ENCODE measurements around the gene DVL2. TPM values are rescaled to one million over a fixed set of nuclear protein-coding genes. Genes with fewer than 3 reads are reported as not detected.

Gene DVL2
- polyA plus RNA-seq, 1 donor from 2014 or later, result 41.1 TPM

DNA sequence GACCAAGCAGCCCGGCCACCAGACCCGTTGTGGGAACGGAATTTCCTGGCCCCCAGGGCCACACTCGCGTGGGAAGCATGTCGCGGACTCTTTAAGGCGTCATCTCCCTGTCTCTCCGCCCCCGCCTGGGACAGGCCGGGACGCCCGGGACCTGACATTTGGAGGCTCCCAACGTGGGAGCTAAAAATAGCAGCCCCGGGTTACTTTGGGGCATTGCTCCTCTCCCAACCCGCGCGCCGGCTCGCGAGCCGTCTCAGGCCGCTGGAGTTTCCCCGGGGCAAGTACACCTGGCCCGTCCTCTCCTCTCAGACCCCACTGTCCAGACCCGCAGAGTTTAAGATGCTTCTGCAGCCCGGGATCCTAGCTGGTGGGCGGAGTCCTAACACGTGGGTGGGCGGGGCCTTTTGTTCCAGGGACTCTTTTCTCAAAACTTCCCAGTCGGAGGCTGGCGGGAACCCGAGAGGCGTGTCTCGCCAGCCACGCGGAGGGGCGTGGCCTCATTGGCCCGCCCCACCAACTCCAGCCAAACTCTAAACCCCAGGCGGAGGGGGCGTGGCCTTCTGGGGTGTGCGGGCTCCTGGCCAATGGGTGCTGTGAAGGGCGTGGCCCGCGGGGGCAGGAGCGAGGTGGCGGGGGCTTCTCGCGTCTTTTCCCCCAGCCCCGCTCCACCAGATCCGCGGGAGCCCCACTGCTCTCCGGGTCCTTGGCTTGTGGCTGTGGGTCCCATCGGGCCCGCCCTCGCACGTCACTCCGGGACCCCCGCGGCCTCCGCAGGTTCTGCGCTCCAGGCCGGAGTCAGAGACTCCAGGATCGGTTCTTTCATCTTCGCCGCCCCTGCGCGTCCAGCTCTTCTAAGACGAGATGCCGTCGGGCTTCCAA is 47.0 kb upstream of the DVL2 start, which contains the start of gene SLC2A4:
Gene SLC2A4 (plus strand): TSS at position 645 of the 879 bp plus-strand sequence. CDS start 217 bp downstream, at position 862.
- peak within 1 kb of the TSS; percentile 84 for H3K4me2 ChIP-seq (ENCODE audit: low read length)
- peak within 1 kb of the TSS; percentile 60 for H3K4me3 ChIP-seq (ENCODE audit: low read length)
- H3K79me2 ChIP-seq (replicated peaks; ENCODE audit: insufficient read depth, low read length), result no peaks in the 10 kb centered on the region
- no peak within 1 kb of the TSS for H2AFZ ChIP-seq (ENCODE audit: low read depth, low read length)
- no peaks in the 10 kb centered on the region for H3K9me3 ChIP-seq (ENCODE audit: low read length)
- H3K36me3 ChIP-seq (ENCODE audit: insufficient read depth, low read length), result no peaks in the 10 kb centered on the region
- H3K9ac ChIP-seq (ENCODE audit: low read length), result no peak within 1 kb of the TSS
- no peak within 1 kb of the TSS for H3K27ac ChIP-seq (ENCODE audit: low read length)
- H3K27me3 ChIP-seq (ENCODE audit: insufficient read depth, low read depth, low read length), result peaks cover 31% of the 10 kb centered on the region
- TF ChIP-seq MXI1 (conservative IDR thresholded peaks at IDR 0.05; ENCODE audit: poor library complexity, severe bottlenecking), result peak; percentile 76
- TF ChIP-seq RAD21 (conservative IDR thresholded peaks at IDR 0.05), result no peak
- no peak for TF ChIP-seq EP300 (conservative IDR thresholded peaks at IDR 0.05; ENCODE audit: poor library complexity, severe bottlenecking)
- no peak for TF ChIP-seq EZH2 (IDR thresholded peaks at IDR 0.05; ENCODE audit: borderline replicate concordance, insufficient read depth, low read length, poor library complexity, severe bottlenecking)
- TF ChIP-seq POLR2AphosphoS5 (IDR thresholded peaks at IDR 0.05), result no peak
- TF ChIP-seq TAF1 (IDR thresholded peaks at IDR 0.05; ENCODE audit: low read depth), result no peak
- H4K20me1 ChIP-seq (ENCODE audit: insufficient read depth), result no peaks in the 10 kb centered on the region
- no peaks in the 10 kb centered on the region for H3K9me2 ChIP-seq (ENCODE audit: insufficient read depth, low read length)
- no peaks in the 10 kb centered on the region for H3F3A ChIP-seq (ENCODE audit: insufficient read depth, low read length, poor library complexity, severe bottlenecking)

- H3K4me2 ChIP-seq (ENCODE audit: low read length), result peak overlapping the region; percentile 84
- no peak overlapping the region for H2AFZ ChIP-seq (ENCODE audit: low read depth, low read length)
- no peaks in the 10 kb centered on the region for H3K36me3 ChIP-seq (ENCODE audit: insufficient read depth, low read length)
- H3K4me3 ChIP-seq (ENCODE audit: low read length), result peak overlapping the region; percentile 60
- no peaks in the 10 kb centered on the region for H3F3A ChIP-seq (ENCODE audit: insufficient read depth, low read length, poor library complexity, severe bottlenecking)
- H3K9me3 ChIP-seq (ENCODE audit: low read length), result no peaks in the 10 kb centered on the region
- H3K9me2 ChIP-seq (ENCODE audit: insufficient read depth, low read length), result no peaks in the 10 kb centered on the region
- H3K79me2 ChIP-seq (replicated peaks; ENCODE audit: insufficient read depth, low read length), result no peaks in the 10 kb centered on the region
- H3K9ac ChIP-seq (ENCODE audit: low read length), result no peak overlapping the region
- H3K27me3 ChIP-seq (ENCODE audit: insufficient read depth, low read depth, low read length), result peaks cover 31% of the 10 kb centered on the region
- no peak for TF ChIP-seq TAF1 (IDR thresholded peaks at IDR 0.05; ENCODE audit: low read depth)
- peak; percentile 96 for TF ChIP-seq RAD21 (conservative IDR thresholded peaks at IDR 0.05)
- TF ChIP-seq SMC3 (conservative IDR thresholded peaks at IDR 0.05; ENCODE audit: poor library complexity), result peak; percentile 96
- TF ChIP-seq CTCF (IDR thresholded peaks at IDR 0.05; ENCODE audit: poor library complexity, severe bottlenecking), result peak; percentile 98
- no peak for TF ChIP-seq POLR2AphosphoS5 (IDR thresholded peaks at IDR 0.05)
- TF ChIP-seq MXI1 (conservative IDR thresholded peaks at IDR 0.05; ENCODE audit: poor library complexity, severe bottlenecking), result peak; percentile 12
- no peak for TF ChIP-seq EZH2 (IDR thresholded peaks at IDR 0.05; ENCODE audit: borderline replicate concordance, insufficient read depth, low read length, poor library complexity, severe bottlenecking)
- no peaks in the 10 kb centered on the region for H4K20me1 ChIP-seq (ENCODE audit: insufficient read depth)
- H3K27ac ChIP-seq (ENCODE audit: low read length), result no peak overlapping the region
Observed at GRCh38 chr17:7280519-7281073, 46.3 kb upstream of the DVL2 start.

- TF ChIP-seq RAD21 (conservative IDR thresholded peaks at IDR 0.05) (no peak), CTCF (IDR thresholded peaks at IDR 0.05; ENCODE audit: poor library complexity, severe bottlenecking) (no peak), REST (IDR thresholded peaks at IDR 0.05; ENCODE audit: borderline replicate concordance) (no peak), MXI1 (conservative IDR thresholded peaks at IDR 0.05; ENCODE audit: poor library complexity, severe bottlenecking) (no peak), EZH2 (IDR thresholded peaks at IDR 0.05; ENCODE audit: borderline replicate concordance, insufficient read depth, low read length, poor library complexity, severe bottlenecking) (no peak), EP300 (conservative IDR thresholded peaks at IDR 0.05; ENCODE audit: poor library complexity, severe bottlenecking) (no peak), SMC3 (conservative IDR thresholded peaks at IDR 0.05; ENCODE audit: poor library complexity) (no peak), POLR2AphosphoS5 (IDR thresholded peaks at IDR 0.05) (no peak), TAF1 (IDR thresholded peaks at IDR 0.05; ENCODE audit: low read depth) (no peak)
- Histone ChIP-seq H2AFZ (ENCODE audit: low read depth, low read length) (no peak overlapping the region), H3K79me2 (replicated peaks; ENCODE audit: insufficient read depth, low read length) (no peaks in the 10 kb centered on the region), H3K4me2 (ENCODE audit: low read length) (no peak overlapping the region), H4K20me1 (ENCODE audit: insufficient read depth) (no peaks in the 10 kb centered on the region), H3K9me2 (ENCODE audit: insufficient read depth, low read length) (no peaks in the 10 kb centered on the region), H3F3A (ENCODE audit: insufficient read depth, low read length, poor library complexity, severe bottlenecking) (no peaks in the 10 kb centered on the region), H3K27ac (ENCODE audit: low read length) (no peak overlapping the region), H3K27me3 (ENCODE audit: insufficient read depth, low read depth, low read length) (peaks cover 31% of the 10 kb centered on the region), H3K9me3 (ENCODE audit: low read length) (no peaks in the 10 kb centered on the region), H3K36me3 (ENCODE audit: insufficient read depth, low read length) (no peaks in the 10 kb centered on the region), H3K4me3 (ENCODE audit: low read length) (no peak overlapping the region), H3K9ac (ENCODE audit: low read length) (no peak overlapping the region)
Observed at GRCh38 chr17:7279448-7279847, 45.1 kb upstream of the DVL2 start.
